AG10803 (cell line): ENCODE results near the gene ARPC3.
"Not testable (repeated sequence)": the region's sequence is repeated elsewhere in the genome, so short reads cannot be mapped to it uniquely, and the experiment has no call there.

Experiments used
- DNase-seq: peaks from one replicate; pipeline ENCODE4 v3.0.0; 2010; ENCODE audit warnings: low read depth
- H3K4me3 ChIP-seq: 2 replicates; pipeline ENCODE4 v1.5.1; 2011; ENCODE audit warnings: mild to moderate bottlenecking, low read length, control low read depth
- CTCF ChIP-seq: conservative IDR thresholded peaks from 2 replicates; pipeline ENCODE4 v1.5.1; 2011; ENCODE audit warnings: mild to moderate bottlenecking, low read length, control low read depth, inconsistent platforms

The ARPC3 gene

GRCh38 chr12:110431957-110432587 lies 18.1 kb downstream of the ARPC3 start:
- peak overlapping the region; percentile 55 for H3K4me3 ChIP-seq

GRCh38 chr12:110429676-110430075 lies 20.5 kb downstream of the ARPC3 start:
- not testable (repeated sequence) for DNase-seq, H3K4me3 ChIP-seq

More at GRCh38 chr12:110431957-110432587, 18.1 kb downstream of the ARPC3 start:
- DNase-seq: no peak
- no peak for TF ChIP-seq CTCF

GRCh38 chr12:110426406-110426805 lies 23.7 kb downstream of the ARPC3 start:
- no peak for TF ChIP-seq CTCF
- H3K4me3 ChIP-seq: no peak overlapping the region
- DNase-seq: peak; percentile 58

GRCh38 chr12:110424237-110424636 lies 25.9 kb downstream of the ARPC3 start:
- DNase-seq: peak; percentile 27
- no peak for TF ChIP-seq CTCF
- no peak overlapping the region for H3K4me3 ChIP-seq

GRCh38 chr12:110421701-110422100 lies 28.4 kb downstream of the ARPC3 start:
- TF ChIP-seq CTCF: no peak
- DNase-seq: no peak
- no peak overlapping the region for H3K4me3 ChIP-seq

- TF ChIP-seq CTCF: no peak
- H3K4me3 ChIP-seq: no peak overlapping the region
- DNase-seq: no peak
Observed at GRCh38 chr12:110421159-110421661, 28.9 kb downstream of the ARPC3 start.

GRCh38 chr12:110420644-110421043 lies 29.5 kb downstream of the ARPC3 start:
- H3K4me3 ChIP-seq, DNase-seq: not testable (repeated sequence)

- DNase-seq: not testable (repeated sequence)
Observed at GRCh38 chr12:110417113-110417512, 33.0 kb downstream of the ARPC3 start.

GRCh38 chr12:110410086-110410485 lies 40.1 kb downstream of the ARPC3 start:
- peak; percentile 28 for DNase-seq
- H3K4me3 ChIP-seq: not testable (repeated sequence)

More at GRCh38 chr12:110417113-110417512, 33.0 kb downstream of the ARPC3 start:
- not testable (repeated sequence) for H3K4me3 ChIP-seq

DNA sequence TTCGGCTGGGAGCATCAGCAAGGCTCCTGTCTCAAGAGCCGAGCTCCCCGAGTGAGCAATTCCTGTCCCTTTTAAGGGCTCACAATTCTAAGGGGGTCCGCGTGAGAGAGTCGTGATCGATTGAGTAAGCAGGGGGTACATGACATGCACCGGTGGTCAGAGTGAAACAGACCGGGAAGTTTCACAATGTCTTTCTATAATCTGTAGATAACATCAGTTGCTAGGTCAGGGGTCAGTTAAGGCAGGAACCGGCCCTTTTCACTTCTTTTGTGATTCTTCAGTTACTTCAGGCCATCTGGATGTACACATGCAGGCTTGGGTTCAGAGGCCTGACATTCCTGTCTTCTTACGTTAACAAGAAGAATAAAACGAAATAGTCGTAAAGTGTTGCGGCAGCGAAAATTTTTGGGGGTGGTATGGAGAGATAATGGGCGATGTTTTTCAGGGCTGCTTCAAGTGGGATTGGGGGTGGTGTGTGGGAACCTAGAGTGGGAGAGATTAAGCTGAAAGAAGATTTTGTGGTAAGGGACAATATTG lies 44.9 kb downstream of the ARPC3 start:
- not testable (repeated sequence) for H3K4me3 ChIP-seq, DNase-seq
